ENCODE results near the gene POU2F1.

Gene POU2F1

DNA sequence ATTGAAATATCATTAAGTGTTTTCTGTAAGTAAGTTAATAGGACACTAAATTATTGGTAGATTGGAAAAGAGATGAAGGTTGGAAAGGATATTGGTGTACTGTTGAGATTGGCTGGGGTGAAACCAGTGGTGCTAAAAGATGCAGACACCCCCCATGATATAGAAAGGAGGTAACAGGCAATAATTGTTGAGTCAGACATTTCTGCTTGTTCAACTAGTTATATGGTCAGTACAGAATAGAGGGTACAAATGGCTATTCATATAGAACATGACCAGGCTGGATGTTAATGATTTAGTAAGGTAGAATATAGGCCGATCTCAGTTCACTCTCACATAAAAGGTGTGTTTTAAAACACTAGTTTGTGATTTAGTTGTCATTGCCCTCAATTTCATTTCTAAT lies 104.5 kb downstream of the POU2F1 start:
- DNase-seq = no peak

DNA sequence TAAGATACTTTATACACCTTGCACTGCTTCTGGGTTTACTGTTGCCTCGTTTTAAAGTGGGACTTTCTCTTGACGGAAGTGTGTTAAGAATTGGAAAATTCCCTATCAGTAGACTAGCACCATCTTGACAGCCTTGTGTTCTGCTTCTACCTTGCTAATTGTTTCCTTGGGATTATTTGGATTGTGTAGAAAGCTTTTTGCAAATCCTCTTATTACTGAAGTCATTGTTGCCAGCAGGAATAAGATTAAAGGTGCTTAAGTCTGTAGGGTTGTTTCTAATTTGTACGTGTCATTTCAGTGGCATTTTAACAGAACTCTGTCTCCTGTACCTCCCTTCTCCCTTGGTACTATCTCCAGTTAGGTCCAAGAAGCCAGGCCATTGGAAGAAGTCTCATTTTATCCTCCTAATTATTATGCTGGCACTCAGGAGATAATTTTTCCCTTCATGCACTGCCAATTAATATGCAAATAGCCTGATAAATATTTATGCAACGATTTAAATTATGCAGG lies 107.7 kb downstream of the POU2F1 start:
- no peak for DNase-seq

DNA sequence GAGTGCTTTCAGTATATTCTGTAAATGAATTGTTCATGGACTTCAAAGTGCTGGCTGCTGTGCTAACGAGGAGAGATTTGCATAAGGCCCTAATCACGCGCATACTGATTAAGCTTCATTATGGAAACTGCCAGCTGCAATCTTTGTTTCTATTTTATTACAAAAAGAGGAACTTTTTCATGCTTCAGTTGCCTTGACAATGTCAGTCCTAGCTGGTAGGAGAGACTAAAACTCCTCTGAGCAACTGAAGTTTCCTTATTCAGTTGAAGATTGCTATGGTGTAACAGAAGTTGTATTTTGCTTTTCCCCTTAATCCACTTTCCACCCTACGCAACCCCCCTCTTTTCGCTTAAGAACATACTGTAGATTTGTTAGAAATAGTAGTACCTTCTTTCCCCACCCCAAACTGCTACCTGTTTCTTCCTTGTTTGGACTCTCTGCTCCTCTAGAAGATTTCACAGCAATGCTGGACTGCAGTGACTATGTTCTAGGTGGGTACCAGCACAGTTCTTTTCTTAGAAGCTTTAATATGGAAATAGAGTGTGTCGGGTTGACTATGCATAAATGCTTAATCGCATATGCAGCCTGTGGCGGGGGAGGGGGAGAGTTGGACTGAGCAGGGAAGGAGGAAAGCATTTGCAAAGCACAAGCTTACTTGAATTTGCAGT lies 108.3 kb downstream of the POU2F1 start:
- DNase-seq = no peak

DNA sequence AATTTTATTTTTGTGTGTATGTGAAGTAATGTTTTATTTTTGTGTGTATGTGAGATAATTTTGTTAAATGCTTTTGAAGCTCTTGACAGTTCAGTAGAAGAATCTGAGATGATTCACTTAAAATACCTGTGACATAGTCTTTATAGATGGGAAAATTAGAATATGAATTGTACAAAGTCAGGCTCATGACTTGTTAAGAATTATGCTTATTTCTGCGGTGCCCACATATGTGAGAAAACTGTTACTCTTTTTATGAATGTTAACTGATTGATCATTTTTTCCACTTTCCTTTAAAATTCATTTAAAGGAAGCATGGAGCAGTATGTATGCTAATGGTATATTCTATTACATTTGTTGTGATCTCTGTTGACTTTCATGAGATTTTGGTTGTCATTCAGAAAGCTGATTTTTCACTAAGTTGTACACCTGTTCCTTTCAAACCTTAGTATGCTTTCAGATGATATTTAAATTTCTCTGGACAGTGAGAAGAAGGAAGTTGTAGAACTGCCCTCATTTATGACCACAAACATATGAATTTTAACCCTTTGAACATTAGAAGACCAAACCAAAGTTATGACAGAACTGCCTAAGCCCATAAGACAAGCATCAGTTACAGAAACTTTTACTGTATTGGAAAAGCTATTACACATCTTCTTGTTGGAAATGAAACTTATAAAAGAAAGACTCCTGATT lies 110.1 kb downstream of the POU2F1 start:
- no peak for DNase-seq

DNA sequence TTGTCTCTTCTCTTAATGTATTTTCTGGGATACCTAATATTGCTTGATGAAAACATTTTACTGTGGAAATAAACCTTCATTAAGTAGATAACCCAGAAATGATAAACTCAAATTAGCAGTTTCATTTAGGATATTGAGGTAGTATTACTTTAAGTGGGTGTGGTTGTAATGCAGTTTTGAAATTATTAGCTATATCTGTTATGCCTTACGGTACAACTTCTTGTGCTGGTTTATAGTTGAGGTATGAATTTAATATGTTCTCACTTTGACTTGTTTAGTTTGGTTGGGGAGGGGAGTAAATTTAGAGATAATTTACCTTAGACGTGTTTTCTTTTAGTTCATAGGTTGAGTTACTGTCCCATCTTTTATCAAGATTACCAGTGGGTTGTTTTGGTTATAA lies 111.0 kb downstream of the POU2F1 start:
- DNase-seq = no peak

DNA sequence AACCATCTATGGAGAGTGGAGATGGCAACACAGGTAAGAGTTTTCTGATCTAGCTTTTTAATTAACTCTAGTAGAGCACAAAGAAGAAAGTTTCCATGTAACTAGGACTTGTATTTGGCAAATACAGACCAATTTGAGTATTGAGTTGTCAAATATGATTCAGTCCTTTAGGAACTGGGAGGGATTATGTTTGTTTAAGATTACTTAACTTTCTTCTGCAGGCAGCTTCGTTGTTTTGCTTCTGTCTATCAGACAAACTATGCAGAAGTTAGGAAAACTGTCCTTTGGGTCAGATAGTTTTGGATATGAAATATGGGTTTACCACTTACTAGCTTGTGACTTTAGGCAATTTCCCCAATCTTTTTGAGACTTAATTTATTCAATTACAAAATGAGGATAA lies 111.8 kb downstream of the POU2F1 start:
- DNase-seq = no peak

DNA sequence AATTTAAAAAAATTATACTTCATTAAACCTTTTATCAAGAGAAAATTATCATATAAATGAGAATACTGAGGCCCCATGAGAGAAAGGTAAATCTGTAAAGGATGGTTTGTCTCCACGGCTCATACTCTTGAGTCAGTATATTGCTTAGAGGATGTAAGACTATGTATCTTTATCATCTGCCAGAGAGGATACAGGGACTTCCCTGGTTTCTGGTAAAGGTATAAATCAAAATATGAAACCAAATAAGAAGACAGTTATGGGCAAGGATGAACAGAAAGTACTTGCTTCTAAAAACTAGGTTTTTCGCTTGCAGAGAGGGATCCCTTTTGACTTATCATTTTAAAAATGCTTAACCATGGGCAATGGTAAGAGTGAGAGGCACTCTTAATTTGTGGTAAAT lies 112.4 kb downstream of the POU2F1 start:
- no peak for DNase-seq

DNA sequence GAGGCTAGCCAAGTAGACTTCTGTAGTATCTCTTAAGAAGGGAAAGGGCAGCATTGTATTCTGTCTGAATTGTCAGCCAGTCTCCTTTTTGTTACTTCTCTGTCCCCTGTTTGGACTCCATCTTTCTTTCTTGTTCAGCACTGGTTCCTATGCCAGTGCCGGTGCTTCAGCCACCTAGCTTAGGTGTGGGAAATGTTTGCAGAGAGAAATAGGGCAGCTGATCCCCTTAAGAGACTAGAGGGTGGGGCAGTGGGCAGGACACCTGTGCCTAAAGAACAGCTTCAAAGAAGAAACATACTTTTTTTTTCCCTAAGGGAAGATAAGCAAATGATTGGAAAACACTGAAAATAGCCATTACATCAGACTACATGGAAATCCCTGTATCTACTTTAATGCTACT lies 113.0 kb downstream of the POU2F1 start:
- no peak for DNase-seq

DNA sequence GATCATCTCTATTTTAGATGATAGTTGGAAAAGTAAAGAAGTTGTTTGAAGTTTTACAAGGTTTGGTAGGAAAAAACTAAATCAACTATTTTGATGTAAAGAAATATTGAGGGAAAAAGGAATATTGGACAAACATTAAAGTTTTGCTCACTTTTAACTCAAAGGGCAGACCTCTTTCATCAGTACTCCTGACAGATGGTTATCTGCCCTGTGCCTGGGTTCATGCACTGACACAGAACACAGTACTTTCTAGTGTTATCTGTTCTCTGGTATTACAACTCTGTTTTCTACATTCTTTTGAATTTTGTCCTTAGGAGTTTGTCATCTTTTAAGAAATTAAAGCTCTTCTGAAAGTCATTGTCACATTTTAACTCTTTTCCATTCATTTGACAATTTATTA lies 118.7 kb downstream of the POU2F1 start:
- no peak for DNase-seq

DNA sequence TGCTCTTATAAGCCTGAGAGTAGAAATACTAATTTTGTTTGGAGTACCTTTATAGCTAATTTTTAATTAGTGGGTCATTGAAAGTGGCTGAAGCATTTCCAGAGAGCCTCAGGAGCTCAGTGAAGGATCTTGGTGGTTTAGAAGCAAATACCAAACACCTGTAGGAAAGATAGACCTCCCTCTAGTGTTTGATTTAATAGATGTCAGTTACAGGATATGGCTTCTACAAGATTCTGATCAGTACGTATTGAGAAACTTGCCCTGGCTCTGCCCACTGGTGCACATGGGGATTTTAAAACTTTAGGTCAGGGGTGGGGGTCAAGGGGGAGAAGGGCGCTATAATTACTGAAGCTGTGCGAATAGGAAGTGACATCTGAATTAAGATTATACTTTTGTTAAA lies 122.2 kb downstream of the POU2F1 start:
- DNase-seq = no peak

DNA sequence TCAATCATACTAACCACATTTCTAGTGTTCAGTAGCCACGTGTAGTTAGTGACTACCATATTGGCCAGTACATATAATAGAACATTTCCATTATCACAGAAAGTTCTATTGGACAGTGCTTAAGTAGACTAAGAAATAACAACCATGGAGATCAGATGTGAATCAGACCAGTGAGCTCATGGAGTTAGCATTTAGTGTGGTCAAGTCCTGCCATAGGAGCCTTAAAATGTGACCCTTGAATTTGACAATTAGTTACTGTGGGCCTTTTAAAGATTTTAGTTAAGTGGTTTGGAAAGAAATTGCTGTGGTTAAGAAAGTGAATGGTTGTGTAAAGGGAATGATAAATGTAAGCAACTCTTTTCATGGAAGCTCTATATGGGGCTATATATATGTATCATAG lies 123.4 kb downstream of the POU2F1 start:
- no peak for DNase-seq

DNA sequence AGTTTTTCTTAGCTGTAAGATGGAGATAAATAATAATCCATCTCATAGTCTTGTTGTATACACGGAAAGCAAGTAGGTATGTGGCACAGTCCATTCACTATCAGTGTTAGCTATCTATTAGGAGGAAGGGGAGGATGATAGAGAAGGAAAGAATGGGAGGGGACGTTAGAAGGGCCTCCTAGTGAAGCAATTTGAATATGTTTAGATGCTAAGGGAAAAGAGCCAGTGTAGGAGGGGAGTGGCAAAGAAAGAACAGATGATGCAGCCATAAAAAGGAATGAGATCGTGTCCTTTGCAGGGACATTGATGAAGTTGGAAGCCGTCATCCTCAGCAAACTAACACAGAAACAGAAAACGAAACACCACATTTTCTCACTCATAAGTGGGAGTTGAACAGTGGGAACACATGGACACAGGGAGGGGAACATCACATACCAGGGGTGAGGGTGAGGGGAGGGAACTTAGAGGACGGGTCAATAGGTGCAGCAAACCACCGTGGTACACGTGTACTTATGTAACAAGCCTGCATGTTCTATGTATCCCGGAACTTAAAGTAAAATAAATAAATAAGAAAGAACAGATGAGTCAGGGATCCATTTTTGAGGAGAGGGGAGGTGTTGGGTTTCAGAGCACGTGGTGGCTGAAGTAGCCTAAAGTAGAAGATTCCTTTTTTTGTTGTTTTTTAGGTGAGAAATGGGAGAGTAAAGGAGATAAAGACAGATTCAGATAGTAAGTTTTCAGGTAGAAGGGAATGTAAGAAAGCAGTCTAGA lies 124.1 kb downstream of the POU2F1 start:
- no peak for DNase-seq

DNA sequence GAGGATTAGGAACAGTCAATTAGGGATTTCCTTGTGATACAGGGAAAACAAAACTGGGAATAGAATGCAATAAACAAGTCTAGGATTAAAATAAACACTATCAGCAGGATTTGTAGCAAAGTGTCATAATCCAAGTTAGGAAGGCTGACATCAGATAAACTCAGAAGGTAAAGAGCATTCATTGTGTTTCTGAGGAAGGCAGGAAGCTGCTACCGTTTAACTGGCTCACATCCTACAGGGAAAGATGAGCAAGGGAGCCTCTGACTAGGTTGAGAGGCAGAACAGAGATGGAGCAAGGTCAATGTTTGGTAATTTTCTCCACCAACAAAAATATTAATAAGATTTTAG lies 124.7 kb downstream of the POU2F1 start:
- no peak for DNase-seq

DNA sequence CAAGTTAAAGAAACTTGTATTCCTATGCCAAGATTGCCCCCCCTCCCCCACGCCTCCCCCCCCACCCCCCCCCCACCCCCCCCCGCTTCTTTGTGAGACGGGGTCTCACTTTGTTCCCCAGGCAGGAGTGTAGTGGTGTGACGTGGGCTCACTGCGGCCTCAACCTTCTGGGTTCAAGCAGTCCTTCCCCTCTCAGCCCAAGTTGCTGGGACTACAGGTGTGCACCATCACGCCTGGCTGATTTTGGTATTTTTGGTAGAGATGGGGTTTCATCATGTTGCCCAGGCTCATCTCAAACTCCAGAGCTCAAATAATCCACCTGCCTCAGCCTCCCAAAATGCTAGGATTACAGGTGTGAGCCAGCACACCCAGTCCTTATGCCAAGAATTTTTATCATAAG lies 136.6 kb downstream of the POU2F1 start:
- no peak for DNase-seq

DNA sequence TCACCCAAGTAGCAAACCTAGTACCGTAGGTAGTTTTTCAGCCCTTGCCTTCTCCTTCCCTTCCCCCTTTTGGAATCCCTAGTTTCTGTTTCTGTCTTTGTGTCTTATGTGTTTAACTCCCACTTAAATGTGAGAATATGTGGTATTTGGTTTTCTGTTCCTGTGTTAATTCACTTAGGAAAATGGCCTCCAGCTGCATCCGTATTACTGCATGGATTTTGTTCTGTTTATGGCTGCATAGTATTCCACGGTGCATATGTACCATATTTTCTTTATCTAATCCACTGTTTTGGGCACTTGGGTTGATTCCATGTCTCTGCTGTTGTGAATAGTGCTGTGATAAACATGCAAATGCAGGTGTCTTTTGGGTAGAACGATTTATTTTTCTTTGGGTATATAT lies 138.6 kb downstream of the POU2F1 start:
- DNase-seq = no peak

DNA sequence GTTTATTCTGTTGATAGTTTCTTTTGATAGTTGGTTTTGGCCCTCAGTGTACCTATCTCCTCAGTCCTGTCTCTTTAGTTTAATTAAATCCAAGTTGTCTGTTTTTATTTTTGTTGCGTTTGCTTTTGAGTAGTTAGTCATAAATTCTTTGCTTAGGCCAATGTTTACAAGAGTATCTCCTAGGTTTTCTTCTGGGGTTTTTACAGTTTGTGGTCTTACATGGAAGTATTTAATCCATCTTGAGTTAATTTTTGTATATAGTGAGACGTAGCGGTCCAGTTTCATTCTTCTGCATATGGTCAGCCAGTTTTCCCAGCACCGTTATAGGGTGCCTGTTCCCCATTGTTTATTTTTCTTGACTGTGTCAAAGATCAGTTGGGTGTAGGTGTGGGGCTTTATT lies 139.4 kb downstream of the POU2F1 start:
- no peak for DNase-seq

DNA sequence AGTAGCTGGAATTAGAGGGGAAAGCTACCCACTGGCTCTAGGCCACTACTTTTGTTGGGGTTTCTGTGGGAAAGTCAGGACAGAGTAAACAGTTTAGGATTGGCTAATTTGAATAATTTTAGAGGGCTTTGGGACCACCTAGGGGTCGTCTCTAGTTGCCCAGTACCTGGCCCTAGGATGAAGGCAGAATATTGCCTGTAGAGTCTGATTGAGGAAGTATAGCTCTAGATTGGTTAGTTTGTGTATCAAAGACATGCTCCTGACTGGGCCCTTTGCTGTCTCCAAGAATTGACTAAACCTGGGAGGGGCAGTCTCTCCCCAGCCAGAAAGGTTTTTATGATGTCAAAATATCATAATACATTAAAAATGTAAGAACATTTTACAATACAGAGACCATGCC lies 142.0 kb downstream of the POU2F1 start:
- no peak for DNase-seq

DNA sequence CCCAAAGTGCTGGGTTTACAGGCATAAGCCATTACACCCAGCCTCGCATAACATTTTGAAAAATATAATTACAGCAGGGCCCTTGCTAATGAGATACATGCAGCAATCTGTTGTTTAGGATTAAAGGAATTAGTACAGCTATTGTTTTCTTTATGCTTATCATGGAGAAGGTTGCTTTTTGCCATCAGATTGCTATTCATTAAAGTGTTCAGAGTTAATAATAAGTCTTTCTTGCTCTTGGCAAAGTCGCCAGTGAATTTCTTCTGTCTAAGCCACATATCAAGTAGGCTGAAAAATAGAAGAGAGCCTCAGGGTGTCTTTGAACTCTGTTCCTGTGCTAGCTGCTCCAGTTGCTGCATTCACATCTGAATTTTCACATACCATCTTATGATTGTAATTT lies 144.1 kb downstream of the POU2F1 start:
- no peak for DNase-seq

DNA sequence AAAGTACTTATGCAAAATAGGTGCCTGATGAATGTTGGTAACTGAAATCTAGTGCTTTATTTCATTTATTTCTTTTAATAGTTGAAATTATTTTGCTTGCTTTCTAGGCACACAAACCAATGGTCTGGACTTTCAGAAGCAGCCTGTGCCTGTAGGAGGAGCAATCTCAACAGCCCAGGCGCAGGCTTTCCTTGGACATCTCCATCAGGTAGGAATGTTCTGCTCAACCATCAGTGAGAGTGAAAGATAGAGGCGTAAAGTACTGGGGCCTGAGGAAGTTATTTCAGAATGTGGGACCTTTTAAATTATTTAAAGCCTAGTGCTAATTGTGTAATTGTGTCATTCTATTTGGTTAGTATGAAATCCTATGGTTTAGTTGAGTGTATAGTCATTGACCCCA lies 144.7 kb downstream of the POU2F1 start:
- DNase-seq = no peak

DNA sequence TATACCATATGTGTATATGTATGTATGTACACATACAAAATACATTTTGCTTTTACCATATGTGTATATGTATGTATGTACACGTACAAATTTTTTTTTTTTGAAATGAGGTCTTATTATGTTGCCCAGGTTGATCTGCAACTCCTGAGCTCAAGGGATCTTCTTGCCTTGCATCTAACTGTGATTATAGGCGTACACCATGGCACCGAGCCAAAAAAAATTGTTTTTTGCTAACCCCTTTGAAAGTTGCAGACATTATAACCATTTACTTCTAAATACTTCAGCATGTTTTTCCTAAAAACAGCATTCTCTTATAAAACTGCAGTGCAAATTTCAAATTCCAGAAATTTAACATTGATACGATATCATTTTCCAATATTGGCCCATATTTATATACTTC lies 147.0 kb downstream of the POU2F1 start:
- DNase-seq = no peak

DNA sequence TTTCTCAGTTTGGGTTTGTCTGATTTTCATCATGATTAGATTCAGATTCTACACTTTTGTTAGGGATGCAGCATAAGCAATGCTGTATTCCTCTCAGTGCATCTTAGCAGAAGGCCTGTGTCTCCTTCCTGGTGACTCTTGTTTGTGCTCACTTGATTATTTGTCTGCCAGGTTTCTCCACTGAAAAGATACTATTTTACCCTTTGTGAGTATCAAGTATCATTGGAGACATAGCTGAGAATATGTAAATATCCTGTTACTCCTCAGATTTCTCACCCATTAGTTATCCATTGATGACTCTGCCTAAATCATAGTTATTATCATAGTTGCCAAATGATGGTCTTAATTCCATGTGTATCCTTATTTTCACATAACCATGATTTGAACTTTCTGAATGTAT lies 148.5 kb downstream of the POU2F1 start:
- no peak for DNase-seq

DNA sequence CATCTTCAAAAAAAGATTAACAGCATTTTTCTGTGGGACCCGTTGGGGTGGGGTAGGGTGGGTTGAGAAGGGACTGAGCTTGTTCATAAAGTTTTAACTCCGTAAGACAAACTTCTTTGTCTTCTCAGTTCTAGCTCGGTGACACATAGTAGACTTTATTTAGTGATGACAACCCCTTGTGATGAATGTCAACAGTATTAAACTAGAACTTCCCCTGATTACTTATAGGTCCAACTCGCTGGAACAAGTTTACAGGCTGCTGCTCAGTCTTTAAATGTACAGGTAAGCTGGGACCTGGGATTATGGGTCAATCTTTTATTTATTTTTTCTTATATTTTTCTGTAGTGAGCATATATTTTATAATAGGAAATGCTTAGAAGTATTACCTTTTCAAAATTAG lies 149.2 kb downstream of the POU2F1 start:
- no peak for DNase-seq

DNA sequence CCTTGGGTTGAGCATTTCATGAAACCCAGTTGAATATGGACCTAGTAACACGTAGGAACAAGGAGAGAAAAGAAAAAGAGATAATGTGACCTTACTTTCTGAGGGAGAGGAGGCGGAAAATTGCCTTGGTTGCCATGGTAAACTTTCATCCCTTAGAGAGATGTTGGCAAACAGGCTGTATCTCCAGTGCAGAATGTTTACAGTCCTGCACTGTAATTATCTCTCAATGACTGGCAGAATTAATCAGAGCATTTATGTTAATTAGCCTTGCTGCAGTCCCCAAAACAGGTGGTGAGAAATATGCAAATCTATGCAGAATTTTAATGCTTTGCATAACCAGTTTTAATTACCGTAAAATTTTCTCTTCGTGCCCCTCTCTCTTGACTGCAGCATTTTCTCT lies 150.3 kb downstream of the POU2F1 start:
- no peak for DNase-seq

DNA sequence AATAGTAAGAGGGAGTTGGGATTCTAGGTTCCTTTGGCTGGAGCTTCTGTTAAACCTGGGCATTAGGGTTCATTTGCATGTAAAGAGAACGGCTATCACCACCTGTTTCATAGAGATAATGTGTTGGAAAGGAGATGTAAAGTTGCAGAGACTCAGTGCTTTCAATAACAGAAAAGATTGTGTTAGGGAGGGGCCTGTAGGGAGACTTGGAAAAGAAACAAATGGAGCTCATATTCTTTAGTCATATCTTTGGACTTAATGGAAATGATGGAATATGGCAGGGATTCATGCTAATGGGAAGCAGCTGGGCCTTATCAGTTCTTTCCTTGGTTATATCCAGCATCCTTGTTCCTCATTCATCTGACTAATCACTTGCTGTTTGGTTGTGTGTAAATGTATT lies 152.7 kb downstream of the POU2F1 start:
- no peak for DNase-seq
